K562 (cell line): ENCODE results near the gene SYNJ2. TPM values are rescaled to one million over a fixed set of nuclear protein-coding genes. Genes with fewer than 3 reads are reported as not detected.

Experiments used
- ATAC-seq: fragments of 200-7000 bp; cut with Tn5 transposase; 3 replicates; pipeline ENCODE4 v1.9.1; 2020; ENCODE audit warnings: moderate library complexity
- BruUV-seq: library from RNA; stranded (reverse); fragments of 400-500 nt; replicated peaks from 2 replicates; lab custom pipeline; 2021; lab: Mats Ljungman, UMichigan
- CTCF ChIA-PET: fragments of 300-600 bp; formaldehyde crosslinking; extraction: SDS; loops from one replicate; lab custom pipeline; 2021; ENCODE audit warnings: low intra/inter-chr PET ratio; lab: Yijun Ruan, JAX
- POLR2A ChIA-PET: fragments of 300-600, 350-650 bp; sonication (Branson Sonifier 250); formaldehyde crosslinking; extraction: SDS; loops from one replicate; lab custom pipeline; 2021; ENCODE audit warnings: antibody characterized with exemption, inconsistent platforms; lab: Yijun Ruan, JAX
- DNase-seq, 4 experiments: peaks; one replicate each; pipeline versions ENCODE4 v3.0.0 to v3.0.0-alpha.2; 2011 to 2018; ENCODE audit warnings: low spot score in 3 of 4, mixed read lengths in 3 of 4; ENCODE audit errors: extremely low read depth in 1 of 4
- FAIRE-seq: peaks from 2 replicates; lab custom pipeline; 2011; peaks lifted over from hg19 to GRCh38; lab: Jason Lieb, UNC
- H2AFZ ChIP-seq: 2 replicates; pipeline ENCODE4 v1.6.0; 2011; ENCODE audit warnings: low read depth, low read length, control low read depth, inconsistent platforms
- H3K27ac ChIP-seq: fragments of 200-600 bp; 3 replicates; pipeline ENCODE4 v1.8.0; 2011; ENCODE audit warnings: low read depth, mild to moderate bottlenecking, control low read depth, inconsistent platforms, low read length, moderate library complexity, mixed read lengths; ENCODE audit errors: extremely low read depth
- H3K27me3 ChIP-seq, 2 experiments: fragments of 300-600 bp in 1 of 2; 2 replicates in 1 of 2; 3 replicates in 1 of 2; pipeline versions ENCODE4 v1.6.0 to v1.8.0; 2011; ENCODE audit warnings: inconsistent platforms in 2 of 2, low read length in 2 of 2, mild to moderate bottlenecking in 1 of 2, mixed read lengths in 1 of 2, moderate library complexity in 1 of 2; ENCODE audit not compliant: control insufficient read depth in 2 of 2, insufficient read depth in 2 of 2
- H3K36me3 ChIP-seq: fragments of 300-600 bp; 3 replicates; pipeline ENCODE4 v1.8.0; 2011; ENCODE audit warnings: mild to moderate bottlenecking, low read length, inconsistent platforms; ENCODE audit not compliant: control insufficient read depth, insufficient read depth
- H3K4me1 ChIP-seq, 2 experiments: fragments of 200-600 bp in 1 of 2; replicated peaks in 1 of 2; 2 replicates in 1 of 2; 3 replicates in 1 of 2; pipeline versions ENCODE4 v1.5.1 to v1.8.0; 2011; ENCODE audit warnings: inconsistent platforms in 2 of 2, low read length in 2 of 2, mild to moderate bottlenecking in 1 of 2, mixed read lengths in 1 of 2, moderate library complexity in 1 of 2; ENCODE audit not compliant: control insufficient read depth in 2 of 2, insufficient read depth in 2 of 2
- H3K4me2 ChIP-seq: 2 replicates; pipeline ENCODE4 v1.6.1; 2011; ENCODE audit warnings: low read length, control low read depth, inconsistent platforms, mixed read lengths; ENCODE audit not compliant: insufficient read depth
- H3K4me3 ChIP-seq: fragments of 200-600 bp; sonication (generic), shearing (Covaris generic); 2 replicates; pipeline ENCODE4 v1.5.1; 2016; ENCODE audit warnings: control low read depth, inconsistent platforms
- H3K79me2 ChIP-seq: fragments of 200-600 bp; 3 replicates; pipeline ENCODE4 v1.8.0; 2011; ENCODE audit warnings: low read length, inconsistent platforms; ENCODE audit not compliant: control insufficient read depth, insufficient read depth
- H3K9ac ChIP-seq, 2 experiments: 2 replicates each; pipeline versions ENCODE4 v1.6.0 to v1.6.1; 2011; ENCODE audit warnings: low read depth in 2 of 2, low read length in 2 of 2, control low read depth in 1 of 2, inconsistent platforms in 1 of 2, mild to moderate bottlenecking in 1 of 2, mixed read lengths in 1 of 2; ENCODE audit not compliant: insufficient read depth in 1 of 2
- H3K9me1 ChIP-seq: one replicate; pipeline ENCODE4 v1.6.0; 2011; ENCODE audit warnings: inconsistent platforms, mild to moderate bottlenecking, low read length, moderate library complexity; ENCODE audit not compliant: control insufficient read depth, insufficient read depth
- H3K9me3 ChIP-seq: replicated peaks from 2 replicates; pipeline ENCODE4 v1.5.1; 2011; ENCODE audit warnings: low read depth, low read length, inconsistent platforms; ENCODE audit not compliant: control insufficient read depth, insufficient read depth
- H4K20me1 ChIP-seq: replicated peaks from 2 replicates; pipeline ENCODE4 v1.6.1; 2011; ENCODE audit warnings: low read length, inconsistent platforms, mixed read lengths; ENCODE audit not compliant: control insufficient read depth, insufficient read depth
- CTCFL ChIP-seq: IDR thresholded peaks from 2 replicates; pipeline ENCODE4 v1.6.1; 2011; ENCODE audit warnings: borderline replicate concordance, low read depth, mild to moderate bottlenecking, moderate library complexity, low read length; ENCODE audit not compliant: insufficient read depth, poor library complexity, severe bottlenecking
- E2F5 ChIP-seq: sonication (generic); formaldehyde crosslinking; IDR thresholded peaks from 2 replicates; pipeline ENCODE4 v1.8.0; 2022; ENCODE audit warnings: mild to moderate bottlenecking, missing genetic modification reagents
- HCFC1 ChIP-seq: IDR thresholded peaks from 2 replicates; pipeline ENCODE4 v1.6.1; 2012; ENCODE audit warnings: low read depth, low read length, improper control_type of control experiment
- KAT8 ChIP-seq: fragments of 450-650 bp; IDR thresholded peaks from 2 replicates; pipeline ENCODE4 v1.6.1; 2016; ENCODE audit warnings: low read depth, mild to moderate bottlenecking
- KLF16 ChIP-seq: IDR thresholded peaks from 2 replicates; pipeline ENCODE4 v1.6.1; 2016; ENCODE audit warnings: antibody characterized with exemption
- PHB ChIP-seq: fragments of 250-450 bp; sonication (Bioruptor Pico); IDR thresholded peaks from 2 replicates; pipeline ENCODE4 v1.5.0; 2021
- PML ChIP-seq: IDR thresholded peaks from 2 replicates; pipeline ENCODE4 v1.6.1; 2012; ENCODE audit warnings: low read length, inconsistent platforms
- POLR2AphosphoS2 ChIP-seq: IDR thresholded peaks from 2 replicates; pipeline ENCODE4 v1.6.1; 2012; ENCODE audit warnings: low read length, improper control_type of control experiment
- SAP30 ChIP-seq: fragments of 200-600 bp; sonication (generic); IDR thresholded peaks from 2 replicates; pipeline ENCODE4 v1.6.1; 2012; ENCODE audit warnings: borderline replicate concordance, low read depth, mild to moderate bottlenecking, moderate library complexity, low read length, control low read depth, inconsistent platforms; ENCODE audit not compliant: insufficient read depth, poor library complexity, severe bottlenecking
- SNAPC5 ChIP-seq: fragments of 250-450 bp; sonication (Bioruptor Pico); IDR thresholded peaks from 2 replicates; pipeline ENCODE4 v1.8.0; 2021; ENCODE audit warnings: moderate library complexity, mild to moderate bottlenecking, inconsistent platforms
- ZBTB11 ChIP-seq, 3 experiments: fragments of 200-800 bp in 1 of 3; fragments of 250-450 bp in 1 of 3; fragments of 450-650 bp in 1 of 3; sonication (Bioruptor Pico) in 1 of 3; sonication (Bioruptor generic) in 1 of 3; formaldehyde crosslinking in 1 of 3; IDR thresholded peaks; 2 replicates each; pipeline versions ENCODE4 v1.6.1 to v1.8.0; 2016 to 2022; ENCODE audit warnings: mild to moderate bottlenecking in 2 of 3, missing genetic modification characterization in 2 of 3, missing compliant biosample characterization in 1 of 3, moderate library complexity in 1 of 3
- ZNF449 ChIP-seq: fragments of 250-450 bp; sonication (Bioruptor Pico); IDR thresholded peaks from 2 replicates; pipeline ENCODE4 v1.8.0; 2022; ENCODE audit warnings: moderate library complexity, mild to moderate bottlenecking, inconsistent platforms
- WGBS: fragments of 100-300 bp; shearing (Covaris generic); methylation state at CpG from one replicate; pipeline ENCODE4 v1.1.6; 2016; ENCODE audit warnings: low coverage, mixed read lengths; ENCODE audit not compliant: insufficient coverage; ENCODE audit errors: missing lambda C conversion rate; 5-methylcytosine and 5-hydroxymethylcytosine counted together
- in situ Hi-C: fragments of 300-500 bp; cut with MboI; formaldehyde crosslinking; loops from 4 replicates; pipeline ENCODE4 v1.15.0; 2018; ENCODE audit warnings: inconsistent platforms, mixed read lengths
- intact Hi-C: fragments of 100-400 bp; cut with micrococcal nuclease; formaldehyde crosslinking; loops from 2 replicates; pipeline ENCODE4 v1.14.2; 2022
- polyA plus RNA-seq, 8 experiments: library from polyadenylated mRNA; depleted of rRNA in 4 of 8; stranded (reverse) in 5 of 8; unstranded in 3 of 8; fragments of >200 nt; fragmentation: Nextera tagmentation in 2 of 8; fragmentation: Illumina TruSeq in 1 of 8; extraction: Ambion mirVana in 2 of 8; extraction: Trizol in 1 of 8; gene quantifications; 2 replicates each; pipeline versions ENCODE4 v1.2.1 to v1.2.3, GENCODE V29; 2011 to 2014; ENCODE audit warnings: inconsistent platforms in 1 of 8, missing spikeins in 1 of 8
- total RNA-seq, 7 experiments: library from RNA; depleted of rRNA in 6 of 7; stranded (reverse); fragments of >200 nt in 6 of 7; fragmentation: Illumina TruSeq in 2 of 7; extraction: Trizol in 2 of 7; gene quantifications; 2 replicates each; pipeline versions ENCODE4 v1.2.1 to v1.2.3, GENCODE V29; 2011 to 2021; ENCODE audit warnings: low replicate concordance in 1 of 7

Gene SYNJ2
- total and polyA plus RNA-seq, 9 of the 15 experiments (the other 6 are each of a cell fraction or from before 2014, with no cell fraction given): 3.0 to 27.7 (median 17.8) TPM

GRCh38 chr6:158024566-158025297 is 43.1 kb downstream of the SYNJ2 start:
- Histone ChIP-seq H3K9ac (peak overlapping the region in 1 of 2 experiments; percentile 5; a peak in 1 of 4 replicates), H3K79me2 (peaks cover 4% of the 10 kb centered on the region; the same call in 1 of the 3 replicates), H3K4me1 (peaks cover 19 to 39% of the 10 kb centered on the region in 2 experiments), H3K27me3 (no peaks in the 10 kb centered on the region), H3K4me3 (no peak overlapping the region), H4K20me1 (peaks cover 8% of the 10 kb centered on the region; the same call in 1 of the 2 replicates), H3K9me1 (peaks cover 4% of the 10 kb centered on the region), H3K4me2 (peak overlapping the region; percentile 27; the same call in 1 of the 2 replicates), H3K27ac (no peak overlapping the region), H3K9me3 (no peaks in the 10 kb centered on the region), H3K36me3 (peaks cover 12% of the 10 kb centered on the region; the same call in 2 of the 3 replicates), H2AFZ (no peak overlapping the region)
- no TSS peak for BruUV-seq
- ChIA-PET POLR2A (no interaction called here), CTCF (no interaction called here)
- intact Hi-C loops (loop anchor here (5.0 kb wide), 1 partner anchor 48 kb away; no protein-coding TSS in a partner anchor), in situ Hi-C loops (no loop called here)
- FAIRE-seq (peak; percentile 81), ATAC-seq (peak; percentile 71), DNase-seq (peak; percentile 57 to 75 (median 64))
- WGBS: 22% methylated on average over 16 of the region's 16 CpGs
- TF ChIP-seq E2F5 (no peak), KLF16 (no peak), SNAPC5 (CRISPR knock-in tag) (no peak), CTCFL (no peak), PML (no peak), SAP30 (no peak), ZBTB11 (CRISPR knock-in tag; IDR thresholded peaks at IDR 0.05) (peak in 1 of 3 experiments; percentile 92; a peak in 2 of 6 replicates), ZNF449 (CRISPR knock-in tag) (no peak), POLR2AphosphoS2 (no peak), KAT8 (no peak), HCFC1 (0 out of 2 replicates have a peak, but pooled peaks have one; percentile 7), PHB (CRISPR knock-in tag) (no peak)
